GM19238 (cell line): ENCODE data around the gene CMSS1.

ENCODE experiments used
- DNase-seq: peaks from one replicate; pipeline ENCODE4 v3.0.0; 2011; ENCODE audit warnings: low spot score; ENCODE audit not compliant: insufficient read length

CMSS1 gene

DNA sequence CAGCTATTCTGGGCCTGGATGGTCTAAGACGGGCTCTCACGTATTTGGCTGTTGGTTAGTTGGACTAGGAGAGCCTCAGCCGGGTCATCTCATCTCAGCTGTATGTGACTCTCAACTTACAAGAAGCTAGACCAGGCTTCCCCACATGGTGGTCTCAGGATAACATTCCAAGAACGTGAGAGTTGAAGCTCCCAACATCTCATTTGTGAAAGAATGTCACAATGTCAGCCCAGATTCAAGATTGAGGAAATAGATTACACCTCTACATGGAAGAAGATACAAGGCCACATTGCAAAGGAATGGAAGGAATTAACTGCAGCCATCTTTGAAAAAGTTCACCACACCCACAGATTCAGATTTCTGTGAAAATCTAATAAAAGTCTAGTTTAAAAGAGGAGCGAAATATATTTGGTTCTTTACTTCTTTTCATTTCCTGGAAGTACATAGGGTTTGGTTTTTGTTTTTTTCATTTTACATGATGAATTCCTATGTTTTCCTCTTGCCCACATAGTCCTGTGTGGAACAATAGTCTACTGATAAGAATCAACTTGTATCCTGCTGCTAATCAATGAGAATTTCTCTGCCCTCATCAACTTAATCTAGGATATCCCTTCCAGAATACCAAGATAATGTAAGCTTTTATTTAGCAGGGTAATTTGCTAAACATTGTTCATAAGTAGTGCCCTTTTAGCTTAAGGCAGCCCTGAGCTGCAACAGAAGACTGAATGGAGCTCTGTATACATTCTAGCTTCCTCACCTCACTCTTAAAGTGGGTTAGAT lies 116.5 kb downstream of the CMSS1 start:
- no peak for DNase-seq

DNA sequence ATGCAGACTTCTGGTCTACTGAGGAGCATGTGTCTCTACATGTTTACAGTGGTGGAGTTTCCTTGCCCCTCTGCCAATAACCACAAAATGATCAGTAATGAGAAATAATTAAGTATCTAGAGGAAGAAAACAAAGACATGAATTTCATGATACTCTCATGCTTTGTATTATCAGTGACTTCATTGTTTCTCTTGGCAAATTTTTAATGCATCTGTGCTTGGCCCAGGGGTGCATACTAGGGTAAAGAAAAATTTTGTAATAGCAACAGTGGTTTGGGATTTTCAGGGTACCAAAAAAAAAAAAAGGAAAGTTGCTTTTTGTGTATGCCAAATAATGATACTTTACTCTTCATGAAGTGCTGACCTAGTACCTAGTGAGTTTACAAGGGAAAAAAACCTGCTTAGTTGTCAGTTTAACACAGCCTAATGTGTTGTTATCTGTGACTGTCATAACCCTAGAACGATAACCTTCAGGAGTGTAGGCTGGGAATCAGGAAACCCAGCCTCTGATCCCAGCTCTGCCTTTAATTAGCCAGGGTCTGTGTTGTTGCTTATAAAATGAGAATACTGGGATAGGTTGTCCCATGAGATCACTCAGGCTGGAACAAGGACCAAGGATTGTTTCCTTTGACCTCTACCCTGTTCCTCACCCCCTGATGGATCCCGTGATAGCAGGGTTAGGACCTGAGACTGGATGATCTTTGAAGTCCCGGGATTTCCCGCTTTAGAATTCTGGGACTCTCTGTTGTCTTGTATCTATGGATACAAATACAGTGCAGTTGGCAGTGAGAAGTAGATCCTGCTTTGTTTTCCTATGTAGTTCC lies 117.5 kb downstream of the CMSS1 start:
- DNase-seq = no peak

DNA sequence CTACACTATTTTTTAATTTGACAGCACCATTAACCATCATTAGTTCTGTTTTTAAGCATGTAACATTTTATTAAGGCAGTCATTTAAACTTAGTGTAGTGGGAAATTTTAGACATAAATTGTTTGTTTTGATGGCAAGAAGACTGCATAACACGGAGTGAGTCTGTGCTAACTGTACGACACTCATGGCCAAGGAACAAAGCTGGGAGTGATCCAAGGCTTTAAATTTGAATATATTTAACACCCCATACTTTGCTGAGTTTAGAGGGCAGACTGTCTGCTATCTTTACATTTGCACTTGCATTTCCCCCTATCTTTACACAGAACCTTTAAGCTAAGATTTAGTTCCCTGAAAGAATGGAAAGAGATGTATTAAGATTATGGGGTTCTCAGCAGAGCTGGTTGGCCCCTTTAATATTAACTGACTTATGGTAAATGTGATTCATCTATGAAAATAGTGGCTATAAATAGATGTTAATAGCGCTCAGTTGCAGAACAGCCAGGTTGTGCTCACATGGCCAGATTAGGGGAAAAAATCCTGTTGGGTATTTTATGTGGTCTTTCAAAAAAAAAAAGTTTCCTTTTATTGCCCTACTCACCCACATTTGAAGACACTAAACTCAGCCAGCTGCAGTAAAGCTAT lies 120.7 kb downstream of the CMSS1 start:
- DNase-seq = no peak

DNA sequence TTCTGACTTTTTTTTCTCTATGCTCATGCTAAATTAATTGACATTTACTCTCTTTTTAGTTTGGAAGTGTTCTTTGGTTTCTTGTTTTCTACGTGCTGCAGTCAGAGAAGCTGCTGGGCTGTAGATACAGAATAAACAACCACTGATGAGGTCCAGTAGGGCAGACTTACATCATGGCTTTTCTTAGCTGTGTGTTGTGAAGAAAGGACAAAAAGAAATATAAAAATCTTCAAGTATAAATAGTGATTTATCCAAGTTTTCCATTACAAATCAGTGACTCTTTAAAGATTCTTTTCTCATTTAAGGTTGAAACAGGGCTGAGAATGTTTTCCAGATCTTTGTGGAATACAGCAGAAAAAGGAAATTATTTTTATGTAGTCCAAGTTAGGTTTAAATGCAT lies 122.2 kb downstream of the CMSS1 start:
- DNase-seq = no peak

DNA sequence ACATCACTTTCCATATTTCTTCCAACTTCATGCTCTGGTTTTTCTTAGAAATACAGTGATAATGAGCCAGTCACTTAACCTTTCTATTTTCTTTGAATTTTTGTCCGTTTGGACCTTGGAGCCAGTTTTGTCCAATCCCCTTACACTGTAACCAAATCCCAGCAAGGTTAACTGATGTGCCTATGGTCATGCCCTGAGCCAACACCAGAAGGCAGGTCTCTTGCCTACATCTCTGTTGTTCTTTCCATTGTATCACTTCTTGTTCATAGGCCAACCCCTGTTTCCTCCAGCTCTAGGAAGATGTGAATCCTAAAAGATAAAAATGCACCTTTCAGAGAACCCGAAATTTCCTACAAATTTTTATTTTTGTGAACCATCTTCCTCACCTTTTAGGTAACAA lies 122.7 kb downstream of the CMSS1 start:
- no peak for DNase-seq

DNA sequence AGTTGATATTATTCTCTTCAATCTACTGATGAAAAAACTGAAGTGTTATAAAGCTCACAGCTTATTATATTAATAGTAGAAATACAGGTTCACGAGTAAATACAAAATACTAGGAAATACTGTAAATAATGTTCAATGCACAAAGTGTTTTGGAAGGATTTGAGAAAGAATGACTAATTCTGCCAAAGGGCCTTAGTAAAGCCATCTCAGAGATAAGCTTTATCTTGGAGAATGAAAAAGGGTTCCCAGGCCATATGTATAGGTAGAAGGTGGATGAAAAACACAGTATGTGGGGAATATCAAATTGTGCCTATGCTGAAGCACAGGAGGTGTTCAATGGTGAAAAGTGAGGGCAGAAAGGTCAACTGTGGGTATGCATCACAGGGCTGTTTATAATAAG lies 123.5 kb downstream of the CMSS1 start:
- no peak for DNase-seq

DNA sequence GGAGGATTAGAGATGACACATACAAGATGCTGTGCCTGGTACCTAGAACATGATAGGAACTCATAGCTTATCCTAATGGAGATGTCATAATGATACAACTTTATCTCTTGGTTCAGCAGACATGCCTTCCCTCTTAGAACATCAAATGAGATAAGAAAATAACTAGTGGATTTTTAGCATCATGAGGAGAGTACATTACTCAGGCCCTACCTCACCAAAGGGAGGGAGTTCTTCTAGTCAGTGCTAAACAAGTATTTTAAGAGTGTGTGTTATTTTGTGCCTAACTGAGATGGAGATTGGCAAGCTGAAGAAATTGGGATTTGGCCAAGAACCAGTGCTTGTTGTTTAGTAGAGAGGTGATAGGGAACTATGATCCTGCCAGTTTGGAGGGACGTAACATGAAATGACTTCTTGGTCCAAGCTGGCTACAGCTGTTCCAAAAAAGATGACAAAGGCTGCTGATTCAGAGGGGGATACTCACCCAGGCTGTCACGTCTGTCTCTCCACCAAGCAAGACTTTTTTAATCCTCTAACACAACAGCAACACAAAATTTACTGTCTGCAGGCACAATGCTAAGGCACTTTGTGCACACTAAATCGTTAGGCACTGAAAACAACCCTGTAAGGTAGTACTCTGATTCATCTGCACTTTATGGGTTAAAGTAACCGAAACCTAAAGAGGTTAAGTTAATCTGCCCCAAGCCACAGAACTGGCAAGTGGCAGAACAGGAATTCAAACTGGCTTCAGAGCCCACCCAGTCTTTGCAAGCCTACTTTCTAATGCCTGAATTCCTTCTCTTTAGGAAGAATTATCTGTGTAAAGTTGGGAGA lies 126.5 kb downstream of the CMSS1 start:
- DNase-seq = no peak

DNA sequence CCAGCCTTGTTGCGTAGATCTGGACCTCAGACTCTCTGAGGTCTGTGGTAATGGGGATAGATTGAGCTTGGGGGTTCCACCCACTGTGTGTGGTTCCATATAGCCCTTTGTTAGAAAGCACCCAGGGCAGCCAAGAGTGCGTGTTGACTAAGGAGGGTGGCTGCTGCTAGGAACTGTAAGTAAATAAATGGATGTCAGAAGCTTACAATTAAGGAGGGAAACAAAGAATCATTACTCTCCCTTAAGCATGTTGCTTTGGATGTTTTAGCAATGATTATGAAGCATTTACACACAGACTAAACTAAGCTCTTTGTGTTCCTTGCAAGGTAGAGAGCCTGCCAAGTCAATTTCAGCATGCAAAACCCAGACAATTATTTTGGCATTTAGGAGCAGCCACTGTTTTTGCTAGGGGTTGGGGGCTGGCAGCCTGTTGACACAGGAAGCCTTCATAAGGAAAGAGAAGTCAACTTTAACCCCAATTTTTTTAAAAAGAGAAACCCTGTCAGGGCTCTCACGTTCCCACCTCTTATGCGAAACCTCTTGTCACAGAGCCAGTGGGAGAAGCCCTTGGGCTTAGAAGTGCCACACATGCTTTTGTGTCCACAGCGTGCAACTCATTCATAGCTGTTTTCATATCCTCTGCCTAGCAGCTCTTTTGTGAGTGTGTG lies 127.8 kb downstream of the CMSS1 start:
- DNase-seq = no peak

DNA sequence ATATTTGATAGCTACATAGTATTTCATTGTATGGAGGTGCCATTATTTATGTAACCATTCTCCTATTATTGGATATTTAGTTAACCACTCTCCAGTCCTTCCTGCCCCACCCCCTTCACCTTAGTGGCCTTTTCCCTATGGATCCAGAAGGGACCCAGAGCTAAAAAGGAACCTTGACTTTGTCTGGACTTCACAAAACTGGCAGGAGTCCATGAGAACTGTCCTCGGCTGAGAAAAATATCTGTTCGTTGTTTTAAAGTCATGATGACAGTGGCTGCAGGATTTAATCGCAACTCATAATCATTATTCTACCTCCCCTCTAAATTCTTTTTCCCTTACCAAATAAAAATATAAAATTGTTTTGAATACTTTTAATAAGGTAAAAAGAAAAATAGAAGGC lies 129.7 kb downstream of the CMSS1 start:
- DNase-seq = no peak

DNA sequence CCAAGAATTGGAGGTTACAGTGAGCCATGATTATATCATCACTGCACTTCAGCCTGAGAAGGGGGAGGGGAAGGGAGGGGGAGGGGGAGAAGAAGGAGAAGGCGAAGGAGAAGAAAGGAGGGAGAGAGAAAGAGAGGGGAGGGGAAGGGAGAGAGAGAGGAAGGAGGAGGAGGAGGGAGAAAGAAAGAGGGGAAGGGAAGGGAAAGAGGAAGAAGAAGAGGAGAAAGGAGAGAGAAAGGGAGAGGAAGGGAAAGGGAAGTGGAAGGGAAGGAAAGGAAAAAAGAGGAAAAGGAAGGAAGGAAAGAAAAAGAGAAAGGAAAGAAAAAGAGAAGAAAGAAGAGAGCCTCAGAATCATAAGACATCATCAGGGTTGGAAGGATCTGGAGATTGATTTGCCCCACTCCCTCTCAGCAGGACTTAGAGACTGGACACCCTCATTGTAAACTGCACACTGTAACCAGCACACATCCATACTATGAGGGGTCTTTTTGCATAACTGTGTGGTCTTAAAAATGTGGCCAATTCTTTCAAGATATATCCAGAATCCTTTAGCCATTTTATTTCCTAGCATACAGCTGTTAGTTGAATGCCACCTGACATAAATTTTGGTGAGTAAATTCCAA lies 130.9 kb downstream of the CMSS1 start:
- DNase-seq = no peak

DNA sequence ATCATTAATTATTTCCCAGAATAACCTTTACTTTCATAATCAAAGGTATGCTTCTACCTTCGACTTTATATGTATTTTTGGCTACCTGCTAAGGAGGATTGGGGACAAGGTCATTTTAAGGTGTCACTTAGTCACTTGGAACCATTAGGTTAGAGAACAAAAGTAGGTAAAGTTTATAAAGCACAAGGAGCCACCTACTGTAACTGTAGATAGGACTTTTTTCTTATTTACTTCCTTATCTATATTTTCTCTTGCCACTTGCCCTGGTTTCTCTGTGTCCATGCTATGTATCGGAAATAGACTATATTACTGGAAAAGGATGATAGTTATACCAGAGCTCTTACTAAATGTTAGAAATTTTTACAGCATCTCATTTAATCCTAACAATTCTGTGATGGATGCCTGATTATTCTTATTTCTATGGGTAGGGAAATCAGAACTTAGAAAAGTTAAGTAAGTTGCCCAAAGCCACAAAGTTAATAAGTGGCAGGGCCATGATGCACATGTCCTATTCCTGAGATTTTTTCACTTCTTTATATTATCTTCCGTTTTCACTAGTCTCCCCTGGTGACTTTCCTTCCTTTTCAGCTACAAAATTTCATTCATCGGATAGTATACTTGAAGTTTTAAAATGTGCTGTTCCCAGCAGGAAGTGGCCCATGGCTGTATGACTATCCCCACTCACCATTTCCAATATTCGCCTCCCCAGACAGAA lies 132.5 kb downstream of the CMSS1 start:
- DNase-seq = no peak

DNA sequence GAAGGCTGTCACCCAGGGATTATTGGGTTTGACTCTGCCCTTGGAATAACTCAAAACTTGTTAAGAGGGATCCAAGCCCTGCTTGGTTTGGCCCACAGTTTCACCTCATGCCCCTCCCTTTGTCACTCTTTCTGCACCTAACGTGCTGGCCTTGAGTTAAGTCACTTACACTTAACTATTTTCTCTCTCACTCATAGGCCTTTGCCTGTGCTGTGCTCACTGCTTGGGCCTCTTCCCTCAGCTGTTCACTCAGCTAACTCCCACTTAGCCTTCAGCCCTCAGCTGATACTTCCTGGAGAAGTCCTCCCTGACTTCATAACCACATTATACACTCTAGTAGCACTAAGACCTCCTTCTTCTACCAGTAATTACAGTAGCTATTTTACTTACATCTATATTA lies 133.3 kb downstream of the CMSS1 start:
- no peak for DNase-seq

DNA sequence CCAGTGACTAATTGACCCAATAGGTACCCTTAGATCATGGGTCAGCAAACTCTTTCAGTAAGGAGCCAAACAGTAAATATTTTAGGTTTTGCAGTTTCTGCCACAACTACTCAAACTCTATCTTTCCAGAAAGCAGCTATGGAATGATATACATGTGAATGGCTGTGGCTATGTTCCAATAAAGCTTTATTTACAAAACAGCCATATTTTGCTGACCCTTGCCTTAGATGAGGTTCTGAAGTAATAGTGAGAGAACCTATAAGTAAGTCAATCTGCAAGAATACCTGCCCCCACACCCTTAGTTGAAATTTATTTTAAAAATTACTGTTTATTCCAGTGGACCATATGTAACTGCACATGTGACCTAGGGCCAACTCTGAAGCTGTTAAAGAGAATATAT lies 134.0 kb downstream of the CMSS1 start:
- no peak for DNase-seq

DNA sequence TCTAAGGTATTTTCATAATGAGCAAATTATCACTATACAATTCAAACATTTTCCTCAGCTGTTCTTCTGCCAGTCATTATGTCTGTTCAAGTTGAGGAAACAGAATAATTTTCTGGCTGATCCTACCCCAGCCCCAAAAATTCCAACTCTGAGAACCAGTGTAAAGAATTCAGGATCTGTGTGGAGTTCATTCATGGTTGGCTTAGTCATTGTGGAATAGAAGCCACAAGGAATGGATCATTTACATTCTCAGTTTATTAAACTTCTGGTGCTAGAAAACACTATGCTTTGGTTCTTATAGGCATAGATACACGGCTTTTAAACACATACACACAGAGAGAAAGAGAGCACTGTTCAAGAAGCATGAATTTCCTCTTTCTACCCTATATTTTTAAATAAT lies 134.6 kb downstream of the CMSS1 start:
- no peak for DNase-seq

DNA sequence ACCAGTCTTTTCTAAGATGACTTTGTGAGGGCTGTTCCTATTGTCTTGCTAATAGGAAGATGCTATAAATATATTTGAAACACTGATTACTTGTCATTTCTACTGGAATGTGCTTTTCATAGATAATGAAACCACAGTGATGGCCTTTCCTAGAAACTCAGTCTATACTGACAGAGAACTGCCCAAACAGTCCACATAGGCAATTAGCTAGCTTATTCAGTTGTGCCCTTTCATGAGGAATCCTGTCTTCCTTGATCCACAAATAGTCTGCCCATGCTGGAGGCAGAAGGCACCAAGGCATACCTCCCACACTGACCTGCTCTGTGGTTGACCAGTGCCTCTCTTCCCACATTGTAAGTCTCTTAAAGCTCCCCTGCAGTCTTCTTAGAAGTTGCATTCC lies 135.9 kb downstream of the CMSS1 start:
- DNase-seq = no peak

DNA sequence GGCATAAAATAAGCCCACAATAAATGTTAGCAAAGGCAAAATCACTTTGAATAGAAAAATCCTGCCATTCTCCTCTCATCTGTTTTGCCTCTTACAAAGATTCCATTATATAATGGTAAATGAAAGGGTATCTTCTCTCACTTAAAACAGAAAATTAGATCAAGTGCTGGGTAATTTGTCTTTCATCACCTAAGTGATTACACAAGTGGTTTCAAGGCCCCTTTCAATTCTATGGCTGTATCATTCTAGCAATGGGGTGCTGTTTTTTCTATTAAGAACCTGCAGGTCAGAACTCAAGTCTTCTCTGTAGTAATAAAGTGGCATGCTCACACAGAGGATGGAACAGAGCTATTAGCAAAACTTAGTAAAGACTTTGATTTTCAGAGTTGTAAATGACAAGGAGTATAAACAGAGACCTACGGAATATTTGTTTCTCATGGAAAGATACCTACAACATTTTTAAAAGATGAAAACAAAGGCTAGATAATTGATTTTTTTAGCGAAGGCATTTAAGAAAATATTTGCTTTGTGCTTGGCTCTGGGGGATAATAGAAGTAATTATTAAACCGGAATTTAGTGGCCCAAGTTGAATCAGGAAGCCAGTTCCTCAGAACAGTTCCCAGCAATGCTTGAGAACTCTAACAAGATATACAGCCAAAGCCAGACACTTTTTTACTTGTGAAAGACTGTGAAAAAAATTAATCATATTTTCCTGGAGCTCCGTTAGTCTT lies 137.4 kb downstream of the CMSS1 start:
- no peak for DNase-seq

DNA sequence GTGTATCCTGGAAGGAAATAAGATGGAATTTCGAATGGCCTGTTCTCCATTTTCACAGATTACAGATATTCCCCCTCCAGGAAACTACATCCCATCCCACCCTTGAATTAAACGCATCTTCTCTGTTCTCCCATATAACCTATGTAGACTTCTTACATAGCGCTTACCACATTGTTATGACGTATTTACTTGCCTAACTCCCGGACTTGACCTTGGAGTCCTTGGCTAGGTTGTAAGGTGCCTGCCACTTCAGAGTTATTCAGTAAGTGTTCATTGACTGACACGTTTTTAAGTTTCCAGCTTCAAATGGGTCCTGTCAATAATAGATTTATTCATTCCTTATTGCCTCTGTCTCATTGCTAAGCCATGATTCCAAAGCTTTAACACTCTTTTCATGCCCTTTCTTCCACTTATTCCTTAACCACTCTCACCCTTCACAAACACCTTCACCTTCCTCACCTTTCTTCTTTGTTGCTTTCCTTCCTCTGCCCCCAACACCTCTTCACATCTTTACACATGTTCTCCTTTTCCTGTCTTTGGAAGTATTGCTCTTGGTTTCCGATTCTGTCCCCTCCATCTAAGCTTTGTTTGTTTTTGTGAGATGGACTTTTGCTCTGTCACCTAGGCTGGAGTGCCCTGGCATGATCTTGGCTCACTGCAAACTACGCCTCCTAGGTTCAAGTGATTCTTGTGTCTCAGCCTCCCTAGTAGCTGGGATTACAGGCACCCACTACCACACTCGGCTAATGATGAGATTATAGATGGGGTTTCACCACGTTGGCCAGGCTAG lies 138.3 kb downstream of the CMSS1 start:
- DNase-seq = no peak

DNA sequence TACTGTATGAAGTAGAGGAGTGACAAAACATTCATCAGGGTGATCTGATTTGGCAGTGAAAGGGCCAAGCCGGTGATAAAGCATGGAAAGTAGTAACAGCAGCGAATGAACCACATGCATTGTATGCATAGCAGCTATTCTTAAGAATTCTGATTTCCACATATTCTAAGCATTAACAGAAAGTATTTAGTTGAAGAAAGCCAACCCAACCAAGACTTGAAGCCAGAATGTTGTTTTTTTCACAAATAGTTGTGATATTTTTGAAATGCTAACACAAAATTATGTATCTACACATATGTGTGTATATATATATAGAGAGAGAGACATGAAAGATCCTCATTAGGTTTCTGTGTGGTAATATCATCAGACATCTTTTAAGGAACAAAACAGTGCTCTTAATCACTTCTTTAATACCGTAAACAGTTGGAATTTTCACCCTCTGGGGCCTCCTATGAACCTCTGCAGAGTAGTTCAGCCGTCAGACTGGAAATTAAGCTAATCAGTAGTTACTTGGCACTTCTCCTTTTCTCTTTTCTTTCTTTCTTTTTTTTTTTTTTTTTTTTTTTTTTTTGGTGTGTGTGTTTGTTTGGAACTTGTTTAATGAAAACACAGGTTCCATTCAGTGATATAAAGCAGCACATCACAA lies 139.6 kb downstream of the CMSS1 start:
- no peak for DNase-seq
